Measurements from ENCODE around the gene TPMT. TPM values are rescaled to one million over a fixed set of nuclear protein-coding genes. Genes with fewer than 3 reads are reported as not detected.

Gene TPMT
- total RNA-seq (10 to 100 TPM; 14.5 to 17.9 TPM), polyA plus RNA-seq (ENCODE audit: insufficient read length in 2 of 2) (10 to 100 TPM; 16.6 to 17.0 TPM)
- long read RNA-seq, donor 1, transcript TPMT-201 (9 exons, 3,181 nt) = major isoform, 17 of 17 reads
- long read RNA-seq, donor 1, partial matches to known transcripts = 0 of 17 reads
- long read RNA-seq, donor 1, other reads (novel, unspliced or antisense) = 0 of 17 reads
- long read RNA-seq, donor 2 = 0 reads
- long read RNA-seq, donor 3, transcript TPMT-201 (9 exons, 3,181 nt) = major isoform, 9 of 9 reads
- long read RNA-seq, donor 3, partial matches to known transcripts = 0 of 9 reads
- long read RNA-seq, donor 3, other reads (novel, unspliced or antisense) = 0 of 9 reads
- long read RNA-seq, donor 4, transcript TPMT-201 (9 exons, 3,181 nt) = major isoform, 7 of 7 reads
- long read RNA-seq, donor 4, partial matches to known transcripts = 0 of 7 reads
- long read RNA-seq, donor 4, other reads (novel, unspliced or antisense) = 0 of 7 reads

DNA sequence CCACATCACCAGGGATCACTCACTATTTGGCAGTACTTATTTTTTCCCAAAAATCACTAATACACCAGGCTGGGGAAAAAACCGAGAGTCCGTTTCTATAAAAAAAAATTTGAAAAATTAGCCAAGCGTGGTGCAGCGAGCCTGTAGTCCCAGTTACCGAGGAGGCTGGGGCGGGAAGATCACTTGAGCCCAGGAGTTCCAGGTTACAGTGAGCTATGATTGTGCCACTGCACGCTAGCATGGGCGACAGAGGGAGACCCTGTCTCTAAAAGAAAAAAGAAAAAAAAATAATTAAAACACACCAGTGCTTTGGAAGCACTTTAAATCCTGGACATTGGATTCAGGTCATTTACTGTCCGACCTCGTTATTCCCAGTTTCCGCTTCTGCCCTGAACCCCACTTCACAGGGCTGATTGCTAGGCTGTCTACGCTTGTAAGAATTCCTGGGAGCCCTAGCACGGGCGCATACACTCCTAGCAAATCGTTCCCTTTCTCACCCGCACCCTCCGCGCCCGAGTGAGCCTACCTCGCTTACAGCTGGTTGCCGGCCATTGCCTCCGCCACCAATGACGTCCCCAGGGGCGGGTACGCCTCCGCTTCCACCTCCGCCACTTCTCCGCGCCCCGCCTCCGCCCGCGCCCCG lies at the start of gene TPMT:
Gene TPMT, minus strand, starts transcription at position 571 of the 643 bp plus-strand sequence. CDS start 5,950 bp downstream, outside the sequence.
- Histone ChIP-seq H3K4me3 (ENCODE audit: low read depth, low read length) (peak within 1 kb of the TSS; percentile 96), H3K27me3 (ENCODE audit: control insufficient read depth, insufficient read depth, low read length) (no peaks in the 10 kb centered on the region), H3K9me3 (ENCODE audit: control insufficient read depth, insufficient read depth, low read length) (no peaks in the 10 kb centered on the region), H3K27ac (ENCODE audit: low read depth, low read length) (peak within 1 kb of the TSS; percentile 84), H3K36me3 (ENCODE audit: control insufficient read depth, insufficient read depth, low read length) (no peaks in the 10 kb centered on the region), H3K4me1 (ENCODE audit: control insufficient read depth, insufficient read depth, low read length) (peaks cover 8% of the 10 kb centered on the region)
- WGBS (ENCODE audit: insufficient coverage) = under 1% methylated on average over 32 of the region's 34 CpGs
- DNase-seq (ENCODE audit: low read depth in 4 of 6, low spot score in 6 of 6) = peak in 1 of 6 donors; percentile 66

DNA sequence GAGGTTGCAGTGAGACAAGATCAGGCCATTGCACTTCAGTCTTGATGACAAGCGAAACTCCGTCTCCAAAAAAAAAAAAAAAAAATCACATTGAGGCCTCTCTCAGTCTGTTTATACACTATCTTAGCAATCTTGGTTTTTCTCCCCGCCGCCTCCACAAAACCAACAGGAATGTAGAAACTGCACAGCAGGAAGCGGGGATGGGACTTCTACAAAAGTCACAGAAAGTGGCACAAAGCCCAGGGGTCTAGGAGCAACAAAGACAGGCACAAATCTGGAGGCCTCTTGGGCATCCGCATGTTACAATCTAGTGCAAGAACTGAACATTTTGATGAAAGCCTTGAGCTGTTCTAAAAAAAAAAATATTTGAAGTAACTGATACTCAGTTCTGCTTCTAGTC lies 48.9 kb upstream of the TPMT start:
- Histone ChIP-seq H3K27me3 (ENCODE audit: control insufficient read depth, insufficient read depth, low read length) (no peaks in the 10 kb centered on the region), H3K4me1 (ENCODE audit: control insufficient read depth, insufficient read depth, low read length) (peaks cover 7% of the 10 kb centered on the region), H3K27ac (ENCODE audit: low read depth, low read length) (peak overlapping the region; percentile 4), H3K9me3 (ENCODE audit: control insufficient read depth, insufficient read depth, low read length) (no peaks in the 10 kb centered on the region), H3K36me3 (ENCODE audit: control insufficient read depth, insufficient read depth, low read length) (peaks cover 10% of the 10 kb centered on the region), H3K4me3 (ENCODE audit: low read depth, low read length) (no peak overlapping the region)
- WGBS (ENCODE audit: insufficient coverage) = 59% methylated on average over 4 of the region's 6 CpGs
- peak in 1 of 6 donors; percentile 48 for DNase-seq (ENCODE audit: low read depth in 4 of 6, low spot score in 6 of 6)

DNA sequence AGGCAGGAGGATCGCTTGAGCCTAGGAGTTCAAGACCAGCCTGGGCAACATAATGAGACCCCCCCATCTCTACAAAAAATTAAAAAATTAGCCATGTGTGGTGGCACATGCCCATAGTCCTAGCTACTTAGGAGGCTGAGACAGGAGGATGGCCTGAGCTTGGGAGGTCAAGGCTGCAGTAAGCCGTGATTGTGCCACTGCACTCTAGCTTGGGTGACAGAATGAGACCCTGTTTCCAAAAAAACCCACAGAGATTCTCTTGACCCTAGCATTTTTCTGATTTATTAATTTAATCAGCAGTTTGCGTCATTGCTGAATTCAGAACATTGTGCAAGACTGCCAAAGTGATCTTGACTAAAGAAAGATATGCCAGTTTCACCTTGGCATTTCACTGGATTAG lies 37.1 kb upstream of the TPMT start:
- WGBS (ENCODE audit: insufficient coverage) = 100% methylated on average over 1 of the region's 3 CpGs
- Histone ChIP-seq H3K4me1 (ENCODE audit: control insufficient read depth, insufficient read depth, low read length) (no peaks in the 10 kb centered on the region), H3K27ac (ENCODE audit: low read depth, low read length) (no peak overlapping the region), H3K9me3 (ENCODE audit: control insufficient read depth, insufficient read depth, low read length) (no peaks in the 10 kb centered on the region), H3K4me3 (ENCODE audit: low read depth, low read length) (no peak overlapping the region), H3K36me3 (ENCODE audit: control insufficient read depth, insufficient read depth, low read length) (peaks cover 9% of the 10 kb centered on the region), H3K27me3 (ENCODE audit: control insufficient read depth, insufficient read depth, low read length) (no peaks in the 10 kb centered on the region)
- DNase-seq (ENCODE audit: low read depth in 4 of 6, low spot score in 6 of 6) = no peak

DNA sequence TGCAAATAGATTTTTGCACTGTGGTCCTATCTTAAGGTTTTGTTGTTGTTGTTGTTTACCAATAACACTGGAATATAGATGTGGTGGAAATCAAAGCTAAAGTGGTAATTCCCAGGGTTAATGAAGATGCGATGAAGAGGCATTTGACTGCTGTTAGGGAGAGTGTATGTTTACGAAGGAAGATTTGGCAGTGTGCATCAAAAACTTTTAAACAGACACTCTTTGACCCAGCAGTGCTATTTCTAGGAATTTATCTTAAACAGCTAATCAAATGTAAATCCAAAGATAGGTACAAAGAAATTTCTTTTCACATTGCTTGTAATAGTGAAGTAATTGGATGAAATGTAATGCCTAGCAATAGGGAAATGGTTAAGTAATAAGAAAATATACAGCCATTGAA lies 34.3 kb upstream of the TPMT start:
- no peak overlapping the region for H3K27ac ChIP-seq (ENCODE audit: low read depth, low read length)
- peaks cover 9% of the 10 kb centered on the region for H3K36me3 ChIP-seq (ENCODE audit: control insufficient read depth, insufficient read depth, low read length)
- H3K9me3 ChIP-seq (ENCODE audit: control insufficient read depth, insufficient read depth, low read length) = no peaks in the 10 kb centered on the region
- H3K4me1 ChIP-seq (ENCODE audit: control insufficient read depth, insufficient read depth, low read length) = no peaks in the 10 kb centered on the region
- DNase-seq (ENCODE audit: low read depth in 4 of 6, low spot score in 6 of 6) = no peak
- no peaks in the 10 kb centered on the region for H3K27me3 ChIP-seq (ENCODE audit: control insufficient read depth, insufficient read depth, low read length)
- no peak overlapping the region for H3K4me3 ChIP-seq (ENCODE audit: low read depth, low read length)
- no CpG with 5 or more reads among the region's 2 CpGs for WGBS (ENCODE audit: insufficient coverage)

DNA sequence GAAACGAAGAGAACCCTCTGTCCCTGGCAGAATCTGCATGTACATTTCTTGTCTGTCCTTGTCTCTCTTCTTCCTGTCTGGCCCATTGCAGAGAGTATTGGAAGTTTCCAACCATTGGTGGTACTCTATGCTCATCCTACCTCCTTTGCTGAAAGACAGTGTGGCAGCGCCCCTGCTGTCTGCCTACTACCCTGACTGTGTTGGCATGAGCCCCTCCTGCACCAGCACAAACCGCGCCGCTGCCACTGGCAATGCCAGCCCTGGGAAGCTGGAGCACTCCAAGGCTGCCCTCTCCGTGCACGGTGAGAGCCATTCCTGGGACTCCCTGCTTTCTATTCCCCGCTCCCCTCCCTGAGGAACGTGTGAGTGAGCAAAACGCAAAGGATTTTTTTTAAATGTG lies 32.8 kb upstream of the TPMT start:
- Histone ChIP-seq H3K27ac (ENCODE audit: low read depth, low read length) (no peak overlapping the region), H3K9me3 (ENCODE audit: control insufficient read depth, insufficient read depth, low read length) (no peaks in the 10 kb centered on the region), H3K36me3 (ENCODE audit: control insufficient read depth, insufficient read depth, low read length) (peaks cover 9% of the 10 kb centered on the region), H3K4me1 (ENCODE audit: control insufficient read depth, insufficient read depth, low read length) (no peaks in the 10 kb centered on the region), H3K4me3 (ENCODE audit: low read depth, low read length) (no peak overlapping the region), H3K27me3 (ENCODE audit: control insufficient read depth, insufficient read depth, low read length) (no peaks in the 10 kb centered on the region)
- DNase-seq (ENCODE audit: low read depth in 4 of 6, low spot score in 6 of 6) = no peak
- 86% methylated on average over 9 of the region's 10 CpGs for WGBS (ENCODE audit: insufficient coverage)

DNA sequence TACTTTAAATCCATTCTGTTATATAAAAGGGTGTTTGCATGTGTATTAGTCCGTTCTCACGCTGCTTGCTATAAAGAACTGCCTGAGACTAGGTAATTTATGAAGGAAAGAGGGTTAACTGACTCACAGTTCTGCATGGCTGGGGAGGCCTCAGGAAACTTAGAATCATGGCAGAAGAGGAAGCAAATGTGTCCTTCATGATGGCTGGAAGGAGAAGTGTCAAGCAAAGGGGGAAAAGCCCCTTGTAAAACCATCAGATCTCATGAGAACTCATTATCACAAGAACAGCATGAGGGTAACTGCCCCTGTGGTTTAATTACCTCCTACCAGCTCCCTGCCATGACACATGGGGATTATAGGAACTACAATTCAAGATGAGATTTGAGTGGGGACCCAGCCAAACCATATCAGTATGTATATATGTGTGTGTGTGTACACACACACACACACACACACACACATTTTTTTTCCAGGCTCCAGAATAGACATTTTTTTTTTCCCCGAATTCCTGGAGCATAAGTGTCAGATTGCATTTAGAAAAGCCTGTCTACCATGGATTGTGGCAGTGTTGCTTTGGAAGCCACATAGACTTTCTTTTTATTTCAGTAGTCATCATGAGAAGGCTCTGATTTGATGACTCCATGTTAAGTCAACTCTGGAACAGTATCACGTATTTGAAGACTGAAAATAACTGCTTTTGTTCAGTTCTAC lies 31.8 kb upstream of the TPMT start:
- Histone ChIP-seq H3K27me3 (ENCODE audit: control insufficient read depth, insufficient read depth, low read length) (no peaks in the 10 kb centered on the region), H3K9me3 (ENCODE audit: control insufficient read depth, insufficient read depth, low read length) (no peaks in the 10 kb centered on the region), H3K4me3 (ENCODE audit: low read depth, low read length) (no peak overlapping the region), H3K4me1 (ENCODE audit: control insufficient read depth, insufficient read depth, low read length) (no peaks in the 10 kb centered on the region), H3K36me3 (ENCODE audit: control insufficient read depth, insufficient read depth, low read length) (peaks cover 9% of the 10 kb centered on the region), H3K27ac (ENCODE audit: low read depth, low read length) (no peak overlapping the region)
- 60% methylated on average over 2 of the region's 4 CpGs for WGBS (ENCODE audit: insufficient coverage)
- no peak for DNase-seq (ENCODE audit: low read depth in 4 of 6, low spot score in 6 of 6)

DNA sequence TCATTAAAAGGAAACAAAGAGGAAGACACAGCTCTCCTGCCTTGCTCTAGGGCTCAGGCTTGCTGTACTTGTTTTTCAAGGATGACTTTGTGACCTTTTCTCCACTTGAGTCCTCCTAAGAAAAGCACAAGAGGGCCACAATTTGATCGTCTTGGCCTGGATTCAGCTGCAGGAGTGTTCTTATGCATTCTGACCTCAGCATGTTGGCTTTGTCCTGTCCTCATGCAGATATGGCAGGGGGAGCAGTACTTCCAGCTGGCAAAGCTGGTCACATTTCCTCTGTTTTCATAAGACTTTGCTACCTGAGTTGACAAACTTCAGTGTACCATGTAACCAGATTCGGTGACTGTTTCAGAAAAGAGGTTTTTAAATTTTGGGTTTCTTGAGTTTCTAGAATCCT lies 31.2 kb upstream of the TPMT start:
- peaks cover 5% of the 10 kb centered on the region for H3K36me3 ChIP-seq (ENCODE audit: control insufficient read depth, insufficient read depth, low read length)
- H3K27me3 ChIP-seq (ENCODE audit: control insufficient read depth, insufficient read depth, low read length) = no peaks in the 10 kb centered on the region
- no peak overlapping the region for H3K27ac ChIP-seq (ENCODE audit: low read depth, low read length)
- peak in 1 of 6 donors; percentile 63 for DNase-seq (ENCODE audit: low read depth in 4 of 6, low spot score in 6 of 6)
- no peaks in the 10 kb centered on the region for H3K9me3 ChIP-seq (ENCODE audit: control insufficient read depth, insufficient read depth, low read length)
- H3K4me1 ChIP-seq (ENCODE audit: control insufficient read depth, insufficient read depth, low read length) = no peaks in the 10 kb centered on the region
- no peak overlapping the region for H3K4me3 ChIP-seq (ENCODE audit: low read depth, low read length)
- WGBS (ENCODE audit: insufficient coverage) = 18% methylated on average over 1 of the region's 2 CpGs

DNA sequence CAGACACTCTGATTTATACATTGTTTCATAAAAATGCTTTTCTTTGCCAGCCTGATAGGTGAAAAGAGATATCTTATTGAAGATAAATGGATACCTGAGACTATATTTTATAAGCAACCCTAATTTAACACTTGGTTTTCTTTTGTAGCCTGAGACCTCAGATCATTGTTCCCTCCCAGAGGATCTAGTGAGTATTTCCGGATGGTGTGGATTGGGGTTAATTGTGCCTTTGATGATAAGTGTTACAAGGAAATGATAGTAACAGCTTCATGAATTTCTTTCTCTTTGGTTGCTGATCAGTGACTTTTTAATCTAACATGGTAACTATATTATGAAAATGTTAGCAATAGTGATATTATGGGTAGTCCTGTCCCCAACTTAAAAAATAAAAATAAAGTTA lies 30.7 kb upstream of the TPMT start:
- H3K36me3 ChIP-seq (ENCODE audit: control insufficient read depth, insufficient read depth, low read length) = peaks cover 5% of the 10 kb centered on the region
- H3K27me3 ChIP-seq (ENCODE audit: control insufficient read depth, insufficient read depth, low read length) = no peaks in the 10 kb centered on the region
- H3K27ac ChIP-seq (ENCODE audit: low read depth, low read length) = no peak overlapping the region
- no peaks in the 10 kb centered on the region for H3K9me3 ChIP-seq (ENCODE audit: control insufficient read depth, insufficient read depth, low read length)
- 40% methylated on average over 1 of the region's 1 CpG for WGBS (ENCODE audit: insufficient coverage)
- H3K4me1 ChIP-seq (ENCODE audit: control insufficient read depth, insufficient read depth, low read length) = no peaks in the 10 kb centered on the region
- no peak overlapping the region for H3K4me3 ChIP-seq (ENCODE audit: low read depth, low read length)
- no peak for DNase-seq (ENCODE audit: low read depth in 4 of 6, low spot score in 6 of 6)

DNA sequence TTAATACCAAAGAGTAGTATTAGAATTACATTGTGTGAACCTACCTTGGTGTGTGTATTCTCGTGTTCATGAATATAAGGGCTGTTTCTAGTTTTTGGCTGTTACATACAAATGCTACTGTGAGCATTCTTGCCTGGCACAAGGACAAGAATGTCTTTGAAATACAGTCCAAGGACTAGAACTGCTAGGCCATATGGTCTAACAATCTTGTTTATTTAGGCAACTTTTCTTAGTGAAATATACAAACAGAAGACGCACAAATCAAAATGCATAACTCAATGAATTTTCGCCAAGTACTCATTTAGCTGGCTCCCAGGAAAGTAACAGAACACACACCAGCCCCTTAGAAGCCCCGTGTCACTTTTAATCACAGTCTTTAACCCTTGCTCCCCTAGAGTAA lies 28.9 kb upstream of the TPMT start:
- DNase-seq (ENCODE audit: low read depth in 4 of 6, low spot score in 6 of 6) = peak in 1 of 6 donors; percentile 82
- Histone ChIP-seq H3K9me3 (ENCODE audit: control insufficient read depth, insufficient read depth, low read length) (no peaks in the 10 kb centered on the region), H3K4me1 (ENCODE audit: control insufficient read depth, insufficient read depth, low read length) (no peaks in the 10 kb centered on the region), H3K36me3 (ENCODE audit: control insufficient read depth, insufficient read depth, low read length) (peaks cover 8% of the 10 kb centered on the region), H3K27ac (ENCODE audit: low read depth, low read length) (no peak overlapping the region), H3K27me3 (ENCODE audit: control insufficient read depth, insufficient read depth, low read length) (no peaks in the 10 kb centered on the region), H3K4me3 (ENCODE audit: low read depth, low read length) (no peak overlapping the region)
- 55% methylated on average over 4 of the region's 4 CpGs for WGBS (ENCODE audit: insufficient coverage)

Data from spinal cord (tissue), 10 donors.